ENCODE data around the gene ALS2CL.

The ALS2CL gene

GRCh38 chr3:46664188-46664970 lies 29.1 kb downstream of the ALS2CL start:
- DNase-seq: peak; percentile 21

- DNase-seq: peak; percentile 96
These were observed 29.8 kb downstream of the ALS2CL start for GRCh38 chr3:46663591-46664135.

- peak; percentile 79 for DNase-seq
These were observed 30.5 kb downstream of the ALS2CL start for GRCh38 chr3:46662771-46663551.

- DNase-seq: peak; percentile 79
These were observed 31.4 kb downstream of the ALS2CL start for GRCh38 chr3:46661776-46662766.

- peak; percentile 78 for DNase-seq
These were observed 32.6 kb downstream of the ALS2CL start for GRCh38 chr3:46660543-46661523.

- DNase-seq: peak; percentile 70
These were observed 33.5 kb downstream of the ALS2CL start for GRCh38 chr3:46660003-46660402.

- peak; percentile 71 for DNase-seq
These were observed 34.2 kb downstream of the ALS2CL start for GRCh38 chr3:46659285-46659684.

GRCh38 chr3:46656778-46657556 lies 36.5 kb downstream of the ALS2CL start:
- DNase-seq: peak; percentile 97

GRCh38 chr3:46655271-46655670 lies 38.2 kb downstream of the ALS2CL start:
- no peak for DNase-seq

GRCh38 chr3:46651084-46651483 lies 42.4 kb downstream of the ALS2CL start:
- no peak for DNase-seq

GRCh38 chr3:46649436-46649835 lies 44.0 kb downstream of the ALS2CL start:
- DNase-seq: no peak

- DNase-seq: no peak
These were observed 45.4 kb downstream of the ALS2CL start for GRCh38 chr3:46648096-46648495.

- DNase-seq: no peak
These were observed 46.8 kb downstream of the ALS2CL start for GRCh38 chr3:46646700-46647099.

GRCh38 chr3:46643701-46644100 lies 49.8 kb downstream of the ALS2CL start:
- no peak for DNase-seq

GRCh38 chr3:46642971-46643370 lies 50.5 kb downstream of the ALS2CL start:
- no peak for DNase-seq

- no peak for DNase-seq
These were observed 52.6 kb downstream of the ALS2CL start for GRCh38 chr3:46640927-46641326.

- no peak for DNase-seq
These were observed 54.3 kb downstream of the ALS2CL start for GRCh38 chr3:46639221-46639620.

- no peak for DNase-seq
These were observed 58.6 kb downstream of the ALS2CL start for GRCh38 chr3:46634856-46635255.

- no peak for DNase-seq
These were observed 60.7 kb downstream of the ALS2CL start for GRCh38 chr3:46632792-46633191.

Measured in NCI-H69 (cell line).